Globus pallidus (tissue), 1 donor: ENCODE results near the gene SEPTIN5.

ENCODE experiments used
- DNase-seq: peaks from one replicate; pipeline ENCODE4 v3.0.0-alpha.2; 2015; ENCODE audit warnings: low spot score

SEPTIN5 gene

GRCh38 chr22:19761725-19762567 is 47.6 kb downstream of the SEPTIN5 start:
- no peak for DNase-seq

- no peak for DNase-seq
Observed at GRCh38 chr22:19762568-19763457, 48.5 kb downstream of the SEPTIN5 start.

DNA sequence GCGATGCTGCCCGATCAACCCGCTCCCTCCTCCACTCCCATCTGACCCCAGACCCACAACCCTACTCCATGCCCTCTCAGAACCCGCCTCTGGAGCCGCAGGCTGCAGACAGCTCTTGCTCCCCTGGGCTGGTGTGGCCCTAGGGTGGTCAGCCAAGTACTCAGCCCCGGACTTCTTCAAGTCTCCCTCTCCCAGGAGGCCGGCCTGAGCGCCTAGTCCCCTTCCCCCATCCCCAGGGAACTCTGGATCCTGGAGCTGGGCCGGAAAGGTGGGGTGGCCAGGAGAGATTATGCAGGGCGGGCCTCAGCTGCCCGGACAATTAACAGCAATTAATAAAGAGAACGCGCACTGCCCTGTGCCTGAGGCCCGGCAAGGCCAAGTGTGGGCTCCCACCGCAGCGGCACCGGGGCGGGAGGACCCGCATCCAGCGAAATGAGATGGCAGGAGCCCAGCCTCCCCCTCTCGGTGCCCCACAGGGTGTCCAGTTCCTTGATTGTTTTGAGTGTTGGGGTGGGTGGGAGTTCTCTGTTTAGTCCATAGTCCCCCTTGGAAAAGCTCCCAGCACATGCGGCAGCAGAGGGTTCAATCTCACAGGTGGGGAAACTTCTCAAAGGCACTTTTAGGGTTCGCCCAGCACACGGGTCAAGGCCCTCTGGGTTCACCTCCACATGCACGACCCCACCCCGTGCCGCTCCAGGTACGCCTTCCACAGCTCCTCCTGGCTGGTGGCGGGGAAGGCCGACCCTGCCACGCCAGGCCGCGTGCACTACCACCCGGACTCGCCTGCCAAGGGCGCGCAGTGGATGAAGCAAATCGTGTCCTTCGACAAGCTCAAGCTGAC is 49.4 kb downstream of the SEPTIN5 start:
- no peak for DNase-seq

DNA sequence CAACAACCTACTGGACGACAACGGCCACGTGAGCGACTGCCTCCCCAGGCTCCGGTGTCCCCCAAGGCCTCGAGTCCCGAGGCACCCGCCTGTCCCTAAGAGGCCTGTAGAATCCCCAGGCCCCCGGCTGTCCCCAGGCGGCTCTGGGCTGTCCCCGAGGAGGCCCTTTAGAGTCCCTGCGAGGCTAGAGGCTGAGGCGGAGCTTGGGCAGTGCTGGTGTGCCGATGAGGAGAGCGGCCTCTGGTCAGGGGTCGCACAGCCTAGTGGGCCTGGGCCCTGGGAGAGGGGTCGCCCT is 49.9 kb downstream of the SEPTIN5 start:
- DNase-seq = no peak

- no peak for DNase-seq
Observed at GRCh38 chr22:19764636-19765476, 50.6 kb downstream of the SEPTIN5 start.

- DNase-seq = no peak
Observed at GRCh38 chr22:19765477-19766239, 51.4 kb downstream of the SEPTIN5 start.

- no peak for DNase-seq
Observed at GRCh38 chr22:19766240-19766510, 51.9 kb downstream of the SEPTIN5 start.

DNA sequence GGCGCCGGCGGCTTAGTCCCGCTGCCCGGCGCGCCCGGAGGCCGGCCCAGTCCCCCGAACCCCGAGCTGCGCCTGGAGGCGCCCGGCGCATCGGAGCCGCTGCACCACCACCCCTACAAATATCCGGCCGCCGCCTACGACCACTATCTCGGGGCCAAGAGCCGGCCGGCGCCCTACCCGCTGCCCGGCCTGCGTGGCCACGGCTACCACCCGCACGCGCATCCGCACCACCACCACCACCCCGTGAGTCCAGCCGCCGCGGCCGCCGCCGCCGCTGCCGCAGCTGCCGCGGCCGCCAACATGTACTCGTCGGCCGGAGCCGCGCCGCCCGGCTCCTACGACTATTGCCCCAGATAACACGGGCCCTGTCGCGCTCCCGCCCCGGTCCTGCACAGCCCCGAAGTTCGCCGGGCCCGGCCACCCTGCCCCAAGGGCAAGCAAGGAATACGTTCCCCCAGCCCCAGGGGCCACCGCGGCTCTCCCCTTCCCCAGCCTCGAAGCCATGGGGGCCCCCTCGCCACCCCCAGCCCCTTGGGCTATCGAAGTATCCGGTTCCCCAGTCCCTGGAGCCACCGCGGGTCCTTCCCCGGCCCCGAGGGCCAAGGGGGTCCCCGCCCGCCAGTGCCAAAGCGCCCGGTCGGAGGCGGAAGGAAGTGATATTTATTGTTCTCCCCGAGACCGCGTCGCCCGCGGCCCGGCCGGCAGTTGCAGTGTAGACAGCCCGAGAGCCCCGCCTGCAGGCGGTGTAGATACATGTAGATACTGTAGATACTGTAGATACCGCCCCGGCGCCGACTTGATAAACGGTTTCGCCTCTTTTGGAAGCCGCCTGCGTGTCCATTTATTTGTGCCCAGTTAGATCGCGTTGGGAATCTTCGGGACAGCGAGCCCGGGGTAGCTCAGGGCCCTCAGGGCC is 52.5 kb downstream of the SEPTIN5 start:
- DNase-seq = no peak

DNA sequence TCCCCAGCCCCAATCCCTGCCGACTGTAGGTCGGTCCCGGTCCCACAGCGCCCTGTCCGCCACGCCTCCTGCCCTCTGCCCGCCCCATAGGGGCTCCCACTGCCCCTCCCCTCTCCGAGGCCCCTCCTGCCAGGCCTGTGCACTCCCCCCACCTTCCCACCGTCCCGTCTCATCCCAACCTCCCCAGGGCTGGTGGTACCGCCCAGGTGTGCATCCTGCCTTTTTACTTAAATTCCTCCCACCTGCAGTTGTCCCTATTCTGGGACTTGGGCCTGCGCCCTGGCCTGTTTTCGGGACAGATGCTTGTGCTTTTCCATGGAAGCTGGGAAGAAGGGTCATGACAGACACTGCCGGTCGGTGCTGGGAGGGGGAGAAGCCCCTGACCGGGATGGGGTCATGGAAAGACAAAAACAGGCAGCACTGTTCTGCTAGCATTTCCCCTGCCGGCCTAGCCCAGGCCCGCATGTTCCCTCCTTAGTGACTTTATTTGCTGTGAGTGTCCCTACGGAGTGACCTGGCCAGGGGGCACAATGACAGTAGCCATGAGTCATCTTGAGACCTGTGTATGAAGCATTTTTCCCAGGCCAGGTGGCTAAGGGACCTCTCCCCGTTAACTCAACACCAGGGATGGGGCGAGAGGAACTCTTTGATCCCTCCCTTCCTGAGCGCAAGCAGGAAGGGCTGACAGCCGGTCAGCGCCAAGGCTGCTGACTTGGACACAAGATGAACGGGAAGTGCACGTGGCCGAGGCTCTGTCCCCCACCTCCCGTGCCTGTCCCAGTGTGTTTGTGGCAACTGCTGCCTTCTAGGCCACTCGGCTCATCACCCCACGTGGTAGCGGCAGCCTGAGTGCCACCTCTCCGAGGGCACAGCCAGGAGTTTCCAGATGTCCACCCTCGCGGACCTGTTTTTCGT is 53.4 kb downstream of the SEPTIN5 start:
- no peak for DNase-seq

GRCh38 chr22:19769393-19769715 is 55.1 kb downstream of the SEPTIN5 start:
- DNase-seq = no peak

DNA sequence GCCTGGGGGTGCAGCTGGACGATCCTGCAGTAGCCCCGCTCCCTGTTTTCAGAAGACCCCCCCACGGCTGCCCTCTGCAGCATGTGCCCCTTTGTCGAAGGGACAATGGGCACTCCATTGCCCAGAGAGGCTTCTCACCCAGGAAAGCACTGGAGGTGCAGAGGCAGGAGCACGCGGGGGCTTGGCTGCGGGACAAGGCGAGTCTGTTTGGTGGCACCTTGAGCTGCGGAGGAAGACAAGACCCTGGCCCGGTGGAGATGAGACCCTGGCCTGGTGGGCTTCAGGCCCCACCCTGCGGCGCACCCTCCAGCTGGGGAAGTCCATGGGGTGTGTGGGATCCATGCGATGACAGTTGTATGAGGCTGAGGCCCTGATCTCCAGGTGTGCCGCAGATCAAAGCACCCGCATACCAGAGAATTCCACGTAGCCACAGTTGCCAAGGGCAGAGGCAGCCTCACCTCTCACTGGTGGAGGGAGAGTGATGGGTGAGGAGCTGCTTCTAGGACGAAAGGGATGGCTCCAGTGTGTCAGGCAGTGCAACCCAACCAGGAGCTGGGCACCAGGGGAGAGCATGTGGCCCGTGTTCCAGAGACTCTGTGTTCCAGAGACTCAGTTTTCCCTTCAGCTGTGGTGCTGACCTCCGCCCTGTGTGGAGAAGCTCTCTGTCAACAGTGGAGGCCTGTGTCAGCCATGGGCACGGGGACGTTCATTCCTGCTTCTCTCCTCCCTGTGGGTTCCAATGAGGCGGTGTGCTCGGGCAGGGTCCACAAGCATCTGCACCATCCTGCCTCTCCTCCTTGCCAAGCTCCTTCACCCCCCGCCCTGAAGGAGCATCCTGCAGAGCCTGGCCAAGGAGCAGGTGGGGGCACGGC is 56.3 kb downstream of the SEPTIN5 start:
- no peak for DNase-seq

GRCh38 chr22:19772422-19772672 is 58.0 kb downstream of the SEPTIN5 start:
- no peak for DNase-seq
